HG02759 (cell line): ENCODE results near the gene SLC22A23.

ENCODE experiments used
- ATAC-seq: cut with Tn5 transposase; IDR thresholded peaks from one replicate; pipeline ENCODE4 v1.9.1; 2021; ENCODE audit warnings: mild to moderate bottlenecking, moderate library complexity; ENCODE audit not compliant: unreplicated experiment

SLC22A23 gene

DNA sequence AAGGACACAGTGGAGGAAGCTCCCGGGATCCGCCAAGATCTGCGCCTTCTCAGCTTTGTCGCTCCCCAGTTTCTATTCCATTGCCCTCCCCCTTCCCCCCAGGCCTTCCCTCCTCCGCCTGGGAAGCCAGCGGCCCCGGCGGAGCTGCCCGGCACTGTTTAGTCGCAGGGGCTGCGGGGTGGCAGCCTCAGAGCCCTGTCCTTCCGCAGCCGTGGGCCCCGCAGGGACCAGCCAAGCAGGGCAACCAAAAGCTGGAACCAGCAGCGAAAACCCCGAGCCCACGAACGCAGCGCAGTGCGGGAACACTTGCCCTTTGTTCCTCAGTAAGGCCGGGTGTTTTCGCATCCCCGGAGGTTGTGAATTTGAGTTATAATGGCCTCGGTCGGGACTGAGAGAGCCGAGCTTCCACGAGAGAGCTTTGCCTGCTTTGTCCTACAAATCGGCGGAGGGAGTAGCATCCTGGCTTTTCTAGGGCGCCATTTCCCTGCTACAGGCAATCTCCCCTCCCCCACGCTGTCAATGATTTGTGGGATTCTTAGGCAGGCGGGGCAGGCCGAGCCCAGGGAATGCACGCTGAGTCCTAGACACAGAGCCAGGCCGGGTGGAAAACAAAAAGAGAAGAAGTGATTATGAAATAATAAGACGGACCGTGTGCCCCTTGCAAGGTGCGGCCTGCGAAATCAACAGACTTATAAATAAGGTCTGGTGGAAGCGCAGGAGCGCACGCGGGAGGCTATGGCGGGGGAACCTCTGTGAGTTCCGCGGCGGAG is 225.4 kb downstream of the SLC22A23 start:
- no peak for ATAC-seq

DNA sequence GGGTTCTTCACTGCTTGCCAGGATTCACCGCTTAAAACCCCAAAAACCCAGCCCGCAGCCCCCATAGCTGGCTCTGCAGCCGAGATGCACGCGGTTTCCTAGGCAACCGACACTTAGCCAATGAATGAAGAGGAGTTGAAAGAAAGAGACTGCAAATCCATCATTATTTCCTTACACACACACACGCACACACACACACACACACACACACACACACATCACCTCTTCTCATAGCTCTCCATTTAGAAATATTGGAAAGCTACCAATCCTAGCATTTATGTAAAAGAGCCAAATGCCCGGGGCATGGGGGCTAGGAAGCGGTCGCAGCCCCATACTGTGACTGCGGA is 226.0 kb downstream of the SLC22A23 start:
- no peak for ATAC-seq

GRCh38 chr6:3230256-3230882 is 226.5 kb downstream of the SLC22A23 start:
- no peak for ATAC-seq

- ATAC-seq, result no peak
Observed at GRCh38 chr6:3229566-3230178, 227.2 kb downstream of the SLC22A23 start.

DNA sequence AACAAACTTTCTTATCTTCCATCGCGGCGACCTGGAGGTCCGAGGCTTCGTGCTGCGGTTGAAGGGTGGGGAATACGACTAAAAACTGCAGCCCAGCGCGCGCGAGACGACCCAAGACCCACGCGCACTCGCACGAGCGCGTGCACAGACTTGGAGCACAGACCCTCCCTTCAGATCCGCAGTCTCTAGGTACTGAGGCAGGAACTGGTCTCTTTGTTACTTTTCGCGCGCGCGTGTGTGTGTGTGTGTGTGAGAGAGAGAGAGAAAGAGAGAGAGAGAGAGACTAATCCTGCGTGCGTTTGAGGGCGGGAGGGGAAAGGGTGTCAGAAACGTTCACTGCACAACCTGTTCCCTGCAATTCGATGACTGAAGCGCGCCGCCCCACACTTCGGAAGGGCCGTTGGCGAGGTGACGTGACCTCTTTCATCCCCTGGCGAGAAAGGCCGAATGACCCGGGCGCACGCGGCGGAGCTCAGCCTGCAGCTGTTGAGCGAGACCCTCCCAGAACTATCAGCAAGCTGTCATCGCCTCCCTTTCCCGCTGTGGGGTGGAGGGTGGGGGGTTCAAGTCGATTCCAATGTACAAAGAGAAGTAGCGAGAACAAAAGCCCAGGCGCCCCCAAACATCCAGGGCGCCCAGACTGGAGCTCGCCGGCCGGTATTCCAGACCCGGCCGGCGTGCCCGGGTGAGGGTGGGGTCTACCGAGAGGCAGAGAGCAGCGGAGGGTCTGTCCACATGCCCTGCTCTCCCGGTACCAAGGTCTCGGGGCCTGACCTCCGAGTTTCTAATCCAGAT is 227.9 kb downstream of the SLC22A23 start:
- ATAC-seq, result no peak

GRCh38 chr6:3228046-3228671 is 228.7 kb downstream of the SLC22A23 start:
- no peak for ATAC-seq

GRCh38 chr6:3227363-3228045 is 229.3 kb downstream of the SLC22A23 start, which contains the start of gene TUBB2B:
Gene TUBB2B (minus strand): TSS chr6:3227653. CDS start chr6:3227543, 110 bp downstream.
- no peak for ATAC-seq

DNA sequence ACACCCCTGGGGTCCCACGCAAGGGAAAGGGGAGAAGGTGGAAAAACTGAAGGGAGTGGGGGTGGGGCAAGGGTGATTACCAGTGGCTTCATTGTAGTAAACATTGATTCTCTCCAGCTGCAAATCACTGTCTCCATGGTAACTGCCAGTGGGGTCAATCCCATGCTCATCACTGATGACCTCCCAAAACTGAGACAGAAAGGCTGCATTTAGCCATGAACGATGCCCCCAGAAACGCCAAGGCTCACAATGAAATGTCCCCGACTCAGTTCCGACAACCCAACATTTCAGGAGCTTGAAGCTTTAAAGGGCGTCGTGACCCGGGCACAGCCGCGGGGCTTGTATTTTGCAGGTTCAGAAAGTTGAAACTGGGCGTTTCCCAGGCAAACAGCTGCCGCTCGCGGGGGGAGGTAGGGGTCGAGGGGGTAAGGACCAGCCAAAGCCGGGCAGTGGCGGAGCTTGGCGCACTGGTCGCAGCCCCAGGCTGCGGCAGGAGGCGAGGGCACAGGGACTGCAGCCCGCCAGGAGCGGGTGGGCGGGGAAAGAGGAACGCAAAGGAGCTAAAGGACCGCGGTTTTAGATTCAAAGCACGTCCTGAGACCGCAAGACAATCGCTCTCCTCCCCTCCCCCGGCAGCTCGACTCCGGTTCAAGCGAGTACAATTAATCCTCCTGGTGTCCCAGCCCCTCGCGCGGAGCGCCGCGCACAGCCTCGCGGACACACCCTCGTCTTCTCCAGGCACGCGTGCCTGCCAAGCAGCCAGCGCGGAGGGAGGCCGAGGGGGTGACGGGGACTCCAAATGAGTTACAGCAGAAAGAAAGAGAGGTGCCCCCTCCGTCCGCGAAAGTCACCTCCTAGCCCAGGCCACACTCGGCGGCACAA is 230.1 kb downstream of the SLC22A23 start:
- no peak for ATAC-seq

DNA sequence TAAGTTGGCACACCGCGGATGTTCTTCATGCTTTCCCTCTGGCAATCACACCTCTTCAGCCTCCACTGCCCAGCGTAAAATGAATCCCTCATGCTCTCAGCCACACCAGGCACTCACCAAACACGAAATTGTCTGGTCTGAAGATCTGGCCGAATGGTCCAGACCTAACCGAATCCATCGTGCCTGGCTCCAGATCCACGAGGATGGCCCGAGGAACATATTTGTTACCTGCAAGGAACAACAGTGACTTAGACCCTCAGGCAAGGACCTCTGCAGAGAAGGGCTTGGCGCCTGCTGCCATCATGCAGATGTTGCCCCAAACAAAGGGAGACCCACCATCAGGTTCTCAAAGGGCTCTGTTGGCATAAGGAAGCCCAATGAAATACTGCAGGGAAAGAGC is 230.8 kb downstream of the SLC22A23 start:
- ATAC-seq, result no peak

DNA sequence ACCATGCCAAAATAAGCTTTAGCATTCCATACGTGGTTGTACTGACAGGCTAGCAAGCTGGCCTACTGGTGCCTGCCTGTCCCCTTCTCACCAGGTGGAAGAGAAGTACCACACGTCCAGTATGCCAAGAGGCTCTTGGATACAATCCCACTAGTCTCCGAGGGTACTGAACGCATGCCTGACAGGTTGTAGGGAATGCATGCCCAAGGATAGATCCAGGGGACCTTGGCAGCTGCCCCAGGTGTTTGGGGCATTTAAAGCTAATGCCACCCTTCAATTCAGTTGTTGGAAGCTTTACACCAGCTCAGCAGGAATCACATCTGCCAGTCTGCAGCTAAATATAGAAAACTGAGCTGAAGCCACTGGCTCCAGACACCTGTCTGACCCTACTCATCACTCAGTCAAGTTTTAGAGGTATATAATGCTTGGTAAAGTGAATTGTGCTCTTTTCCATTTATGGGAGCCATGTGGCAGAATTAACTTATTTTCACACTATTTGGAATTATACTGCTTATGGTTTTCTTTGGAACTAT is 234.3 kb downstream of the SLC22A23 start:
- no peak for ATAC-seq

GRCh38 chr6:3221578-3221977 is 235.3 kb downstream of the SLC22A23 start:
- ATAC-seq, result no peak

DNA sequence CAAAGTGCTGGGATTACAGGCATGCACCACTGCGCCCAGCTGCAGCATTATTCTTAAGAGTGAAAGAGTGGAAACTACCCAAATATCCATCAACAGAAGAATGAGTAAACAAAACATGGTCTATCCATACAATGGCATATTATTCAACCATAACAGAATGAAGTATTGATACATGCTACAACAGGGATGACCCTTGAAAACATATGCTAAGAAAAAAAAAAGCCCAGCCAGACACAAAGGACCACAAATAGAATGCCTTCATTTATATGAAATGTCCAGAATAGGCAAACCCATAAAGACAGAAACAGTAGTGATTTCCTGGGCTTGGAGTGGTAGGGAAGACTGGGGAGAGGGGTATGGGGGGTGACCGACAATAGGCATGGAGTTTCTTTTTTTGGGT is 236.5 kb downstream of the SLC22A23 start:
- ATAC-seq, result no peak
